HepG2 (cell line): ENCODE results near the gene ZDHHC14. TPM values are rescaled to one million over a fixed set of nuclear protein-coding genes. Genes with fewer than 3 reads are reported as not detected.
A peak's percentile ranks its signal among the peaks of the same experiment; 100 is the strongest.

Source experiments
- ATAC-seq: fragments of 200-7000 bp; cut with Tn5 transposase; 3 replicates; pipeline ENCODE4 v1.9.1; 2020; ENCODE audit warnings: mild to moderate bottlenecking, moderate library complexity
- BruUV-seq: library from RNA; stranded (reverse); fragments of 400-500 nt; replicated peaks from 2 replicates; lab custom pipeline; 2021; lab: Mats Ljungman, UMichigan
- CTCF ChIA-PET: fragments of 300-600 bp; formaldehyde crosslinking; extraction: SDS; loops from one replicate; lab custom pipeline; 2021; ENCODE audit warnings: low total read pairs, inconsistent platforms, low intra/inter-chr PET ratio; lab: Yijun Ruan, JAX
- POLR2A ChIA-PET: fragments of 350-600 bp; sonication (Branson Sonifier 250); formaldehyde crosslinking; loops from one replicate; lab custom pipeline; 2020; ENCODE audit warnings: antibody characterized with exemption, inconsistent platforms; lab: Yijun Ruan, JAX
- DNase-seq: peaks from one replicate; pipeline ENCODE4 v3.0.0-alpha.2; 2015; ENCODE audit warnings: low spot score
- FAIRE-seq: peaks from 3 replicates; lab custom pipeline; 2011; peaks lifted over from hg19 to GRCh38; lab: Jason Lieb, UNC
- H2AFZ ChIP-seq: one replicate; pipeline ENCODE4 v1.6.1; 2011; ENCODE audit warnings: low read length, inconsistent platforms
- H3K27ac ChIP-seq: fragments of 300-600 bp; 3 replicates; pipeline ENCODE4 v1.8.0; 2011; ENCODE audit warnings: mixed run types, mild to moderate bottlenecking, mixed read lengths, low read length, inconsistent platforms; ENCODE audit not compliant: insufficient read depth; ENCODE audit errors: extremely low read length
- H3K27me3 ChIP-seq, 2 experiments: fragments of 200-600 bp in 1 of 2; 2 replicates in 1 of 2; 3 replicates in 1 of 2; pipeline versions ENCODE4 v1.6.0 to v1.8.0; 2011; ENCODE audit warnings: low read length in 2 of 2, mild to moderate bottlenecking in 2 of 2, moderate library complexity in 2 of 2, inconsistent platforms in 1 of 2; ENCODE audit not compliant: insufficient read depth in 2 of 2, control insufficient read depth in 1 of 2
- H3K36me3 ChIP-seq, 2 experiments: fragments of 200-600 bp in 1 of 2; replicated peaks in 1 of 2; 2 replicates in 1 of 2; 3 replicates in 1 of 2; pipeline versions ENCODE4 v1.5.1 to v1.8.0; 2011; ENCODE audit warnings: low read length in 2 of 2, inconsistent platforms in 1 of 2; ENCODE audit not compliant: insufficient read depth in 2 of 2, control insufficient read depth in 1 of 2
- H3K4me1 ChIP-seq: 2 replicates; pipeline ENCODE4 v1.5.1; 2012; ENCODE audit warnings: low read length, inconsistent platforms; ENCODE audit not compliant: insufficient read depth
- H3K4me2 ChIP-seq: 2 replicates; pipeline ENCODE4 v1.6.0; 2011; ENCODE audit warnings: low read depth, low read length, inconsistent platforms
- H3K4me3 ChIP-seq, 3 experiments: fragments of 200-600 bp in 1 of 3; sonication (generic), shearing (Covaris generic) in 1 of 3; replicated peaks in 1 of 3; 2 replicates each; pipeline ENCODE4 v1.5.1; 2011 to 2016; ENCODE audit warnings: low read length in 3 of 3, inconsistent platforms in 2 of 3, low read depth in 2 of 3, mild to moderate bottlenecking in 2 of 3, control low read depth in 1 of 3, mixed read lengths in 1 of 3; ENCODE audit not compliant: insufficient read depth in 1 of 3
- H3K79me2 ChIP-seq: one replicate; pipeline ENCODE4 v1.6.1; 2011; ENCODE audit warnings: low read length, inconsistent platforms; ENCODE audit not compliant: insufficient read depth
- H3K9ac ChIP-seq: 2 replicates; pipeline ENCODE4 v1.6.0; 2011; ENCODE audit warnings: mild to moderate bottlenecking, low read depth, low read length, inconsistent platforms; ENCODE audit not compliant: insufficient read depth
- H3K9me3 ChIP-seq: 2 replicates; pipeline ENCODE4 v1.5.1; 2012; ENCODE audit warnings: mild to moderate bottlenecking, low read length
- H4K20me1 ChIP-seq: 2 replicates; pipeline ENCODE4 v1.6.0; 2011; ENCODE audit warnings: inconsistent platforms, mild to moderate bottlenecking, low read length, moderate library complexity; ENCODE audit not compliant: insufficient read depth
- NRL ChIP-seq: sonication (generic); formaldehyde crosslinking; IDR thresholded peaks from 2 replicates; pipeline ENCODE4 v1.5.0; 2020; ENCODE audit warnings: missing genetic modification reagents, mild to moderate bottlenecking, moderate library complexity, borderline replicate concordance
- RBAK ChIP-seq: sonication (generic); formaldehyde crosslinking; IDR thresholded peaks from 2 replicates; pipeline ENCODE4 v1.5.1; 2020; ENCODE audit warnings: mild to moderate bottlenecking, missing genetic modification reagents
- SMAD1 ChIP-seq: sonication (generic); formaldehyde crosslinking; IDR thresholded peaks from 2 replicates; pipeline ENCODE4 v1.4.0; 2020; ENCODE audit warnings: missing genetic modification reagents, low read depth, mild to moderate bottlenecking, borderline replicate concordance
- THYN1 ChIP-seq: sonication (generic); formaldehyde crosslinking; IDR thresholded peaks from 2 replicates; pipeline ENCODE4 v1.8.1; 2023; ENCODE audit warnings: low read depth, mild to moderate bottlenecking, moderate library complexity, missing genetic modification reagents, borderline replicate concordance
- ZNF180 ChIP-seq: sonication (generic); formaldehyde crosslinking; IDR thresholded peaks from 2 replicates; pipeline ENCODE4 v1.4.0; 2020; ENCODE audit warnings: low read depth, missing genetic modification reagents, borderline replicate concordance
- ZNF253 ChIP-seq: sonication (generic); formaldehyde crosslinking; IDR thresholded peaks from 2 replicates; pipeline ENCODE4 v1.8.0; 2022; ENCODE audit warnings: mild to moderate bottlenecking, missing genetic modification reagents, borderline replicate concordance
- ZNF510 ChIP-seq: sonication (generic); formaldehyde crosslinking; IDR thresholded peaks from 2 replicates; pipeline ENCODE4 v1.4.0; 2020; ENCODE audit warnings: low read depth, mild to moderate bottlenecking, missing genetic modification reagents
- ZNF687 ChIP-seq: sonication (generic); formaldehyde crosslinking; IDR thresholded peaks from 2 replicates; pipeline ENCODE4 v1.5.1; 2020; ENCODE audit warnings: mild to moderate bottlenecking, missing genetic modification reagents, moderate library complexity
- WGBS: methylation state at CpG from one replicate; pipeline ENCODE4 v1.1.6; 2017; ENCODE audit warnings: low lambda C conversion rate; 5-methylcytosine and 5-hydroxymethylcytosine counted together
- in situ Hi-C: cut with HindIII; loops from 2 replicates; pipeline ENCODE4 v1.10.0; 2017; ENCODE audit warnings: low pct_unique_long_range_greater_than_20kb; ENCODE audit not compliant: extremely low pct_ligation_motif_present
- intact Hi-C: fragments of 100-400 bp; cut with micrococcal nuclease; formaldehyde crosslinking; loops from one replicate; pipeline ENCODE4 v1.10.0; 2022; ENCODE audit not compliant: unreplicated experiment
- polyA plus RNA-seq, 8 experiments: library from polyadenylated mRNA; depleted of rRNA in 3 of 8; stranded (reverse) in 7 of 8; unstranded in 1 of 8; fragments of >200 nt; fragmentation: Illumina TruSeq in 4 of 8; extraction: Trizol in 4 of 8; gene quantifications; 2 replicates each; pipeline versions ENCODE4 v1.2.1 to v1.2.3, GENCODE V29; 2011 to 2016; ENCODE audit warnings: low read depth in 4 of 8, missing spikeins in 1 of 8, mixed read lengths in 1 of 8; ENCODE audit not compliant: insufficient read depth in 1 of 8
- total RNA-seq, 5 experiments: library from RNA; depleted of rRNA; stranded (reverse); fragments of >200 nt; fragmentation: Illumina TruSeq; extraction: Trizol; gene quantifications; 2 replicates each; pipeline ENCODE4 v1.2.3, GENCODE V29; 2016; ENCODE audit warnings: low read depth in 1 of 5

Gene ZDHHC14
- total and polyA plus RNA-seq, 2 of the 13 experiments (the other 11 are each of a cell fraction or from before 2014, with no cell fraction given) = 3.7 to 9.5 TPM

GRCh38 chr6:157693867-157694266 is 312.9 kb downstream of the ZDHHC14 start (continued):
- TF ChIP-seq THYN1 (CRISPR knock-in tag) (no peak), NRL (CRISPR knock-in tag) (no peak)

GRCh38 chr6:157695301-157696040 is 314.5 kb downstream of the ZDHHC14 start:
- Histone ChIP-seq H3K4me1 (no peaks in the 10 kb centered on the region), H4K20me1 (no peaks in the 10 kb centered on the region), H3K4me3 (no peak overlapping the region), H3K36me3 (no peaks in the 10 kb centered on the region), H2AFZ (no peak overlapping the region), H3K27me3 (peaks cover 8 to 73% of the 10 kb centered on the region in 2 experiments; a peak in 4 of 5 replicates), H3K9ac (no peak overlapping the region), H3K9me3 (peaks cover 9% of the 10 kb centered on the region), H3K4me2 (no peak overlapping the region), H3K79me2 (no peaks in the 10 kb centered on the region), H3K27ac (no peak overlapping the region)
- ATAC-seq (peak; percentile 43), DNase-seq (no peak), FAIRE-seq (no peak)
- intact Hi-C loops = no loop called here
- WGBS = 49% methylated on average over 10 of the region's 17 CpGs
- 0 out of 2 replicates have a peak, but pooled peaks have one; percentile 9 for TF ChIP-seq ZNF687 (CRISPR knock-in tag)
- no peak for TF ChIP-seq SMAD1 (CRISPR knock-in tag)
- TF ChIP-seq ZNF510 (CRISPR knock-in tag) = no peak
- no peak for TF ChIP-seq ZNF253 (CRISPR knock-in tag)
- TF ChIP-seq ZNF180 (CRISPR knock-in tag) = no peak
- TF ChIP-seq RBAK = no peak
- no TSS peak for BruUV-seq
- in situ Hi-C loops = no loop called here
- ChIA-PET CTCF (no interaction called here), POLR2A (no interaction called here)
